Activated CD8-positive, alpha-beta memory T cell treated with anti-CD3 and anti-CD28 coated beads, Interleukin-2, amount 50 U/mL, for 24 hours (primary cell): Measurements from ENCODE around the gene PALLD.
A peak's percentile ranks its signal among the peaks of the same experiment; 100 is the strongest.
"Not testable (repeated sequence)": the region's sequence is repeated elsewhere in the genome, so short reads cannot be mapped to it uniquely, and the experiment has no call there.

Source experiments
- DNase-seq: peaks from one replicate; pipeline ENCODE4 v3.0.0-alpha.2; 2020; ENCODE audit errors: extremely low read depth

Gene PALLD

DNA sequence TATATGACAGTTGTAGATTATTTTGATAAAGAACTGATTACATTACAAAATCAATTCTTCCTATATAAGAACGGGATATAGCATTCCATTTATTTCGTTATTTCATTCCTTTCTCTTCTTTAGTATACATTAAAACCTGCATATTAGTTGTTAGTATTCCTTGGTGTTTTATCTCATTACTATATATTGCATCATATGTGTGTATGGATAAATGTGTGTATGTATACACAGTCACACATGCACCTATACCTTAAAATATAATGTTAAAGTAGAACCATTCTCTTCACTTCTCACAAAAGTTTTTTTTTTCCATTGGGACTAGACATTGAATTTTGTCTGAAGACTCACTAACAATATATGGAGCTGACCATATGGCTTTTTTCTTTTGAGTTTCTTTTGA lies 5.3 kb upstream of the PALLD start:
- DNase-seq: no peak

DNA sequence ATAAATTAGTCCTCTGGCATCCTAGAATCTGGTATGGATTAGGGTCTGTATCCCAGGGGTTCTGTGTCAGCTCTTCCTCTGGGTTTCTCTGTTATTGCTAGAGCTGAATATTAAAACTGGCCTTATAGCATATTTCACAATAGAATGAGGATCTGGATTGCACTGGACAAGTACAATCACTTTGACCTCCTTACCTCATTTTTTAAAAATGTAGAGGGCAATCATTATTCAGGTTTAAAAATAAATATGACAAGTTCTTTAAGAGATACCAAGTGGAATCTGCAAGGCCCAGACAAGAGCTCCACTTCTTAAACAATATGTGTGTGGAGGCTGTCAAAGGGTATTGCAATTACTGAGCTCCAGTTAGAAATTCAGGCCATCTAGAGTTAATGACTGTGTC lies 1.4 kb downstream of the PALLD start:
- no peak for DNase-seq

DNA sequence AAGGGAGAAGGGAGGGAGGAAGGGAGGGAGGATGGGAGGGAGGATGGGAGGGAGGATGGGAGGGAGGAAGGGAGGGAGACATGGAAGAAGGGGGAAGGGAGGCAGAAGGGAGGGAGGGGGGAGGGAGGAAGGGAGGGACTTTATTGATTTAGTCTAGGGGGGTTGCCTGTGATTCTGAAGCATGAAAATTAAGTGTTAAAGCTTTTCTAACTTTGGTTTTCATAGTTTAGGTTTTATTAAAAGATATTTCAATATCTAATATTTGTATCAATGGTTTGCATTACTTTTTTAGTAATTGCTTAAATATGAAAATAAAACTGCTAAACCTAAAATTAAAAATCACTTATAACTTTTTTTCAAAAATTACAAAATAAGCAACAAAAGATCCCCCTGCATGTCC lies 2.4 kb downstream of the PALLD start:
- no peak for DNase-seq

DNA sequence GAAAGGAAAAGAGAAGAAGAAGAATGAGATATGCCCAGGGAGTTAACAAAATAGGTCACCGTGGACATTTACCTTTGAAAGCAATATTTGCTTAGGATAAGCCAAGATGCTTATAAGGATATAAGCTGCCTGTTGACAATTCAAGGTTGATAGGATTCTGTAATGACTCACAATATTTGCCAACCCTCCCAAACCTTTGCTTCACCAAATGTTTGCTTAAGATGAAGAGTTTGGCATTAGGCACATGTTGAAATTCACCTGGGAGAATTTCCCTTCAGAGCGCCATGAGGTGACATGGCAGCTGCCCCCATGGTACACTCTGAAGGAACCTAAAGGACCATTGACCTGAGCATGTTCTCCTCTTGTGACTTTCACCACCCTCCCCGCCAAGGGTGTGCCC lies 4.6 kb downstream of the PALLD start:
- no peak for DNase-seq

DNA sequence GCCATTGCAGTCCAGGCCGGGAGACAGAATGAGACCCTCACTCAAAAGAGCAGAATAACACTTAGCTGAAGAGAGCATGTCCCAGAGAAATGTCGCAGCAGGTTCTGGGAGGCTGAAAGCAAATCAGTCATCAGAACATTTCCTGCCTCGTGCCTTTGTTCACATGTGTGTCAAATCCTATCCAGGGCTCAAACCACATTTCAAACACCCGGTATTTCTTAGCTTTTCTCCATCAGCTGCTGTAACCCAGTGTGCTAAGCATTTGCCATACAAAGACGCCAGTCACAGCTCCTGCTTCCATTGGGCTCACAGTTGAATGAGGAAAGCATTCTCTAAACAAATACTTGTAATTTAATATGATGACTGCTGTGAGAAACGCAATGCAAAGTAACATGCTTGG lies 6.0 kb downstream of the PALLD start:
- no peak for DNase-seq

DNA sequence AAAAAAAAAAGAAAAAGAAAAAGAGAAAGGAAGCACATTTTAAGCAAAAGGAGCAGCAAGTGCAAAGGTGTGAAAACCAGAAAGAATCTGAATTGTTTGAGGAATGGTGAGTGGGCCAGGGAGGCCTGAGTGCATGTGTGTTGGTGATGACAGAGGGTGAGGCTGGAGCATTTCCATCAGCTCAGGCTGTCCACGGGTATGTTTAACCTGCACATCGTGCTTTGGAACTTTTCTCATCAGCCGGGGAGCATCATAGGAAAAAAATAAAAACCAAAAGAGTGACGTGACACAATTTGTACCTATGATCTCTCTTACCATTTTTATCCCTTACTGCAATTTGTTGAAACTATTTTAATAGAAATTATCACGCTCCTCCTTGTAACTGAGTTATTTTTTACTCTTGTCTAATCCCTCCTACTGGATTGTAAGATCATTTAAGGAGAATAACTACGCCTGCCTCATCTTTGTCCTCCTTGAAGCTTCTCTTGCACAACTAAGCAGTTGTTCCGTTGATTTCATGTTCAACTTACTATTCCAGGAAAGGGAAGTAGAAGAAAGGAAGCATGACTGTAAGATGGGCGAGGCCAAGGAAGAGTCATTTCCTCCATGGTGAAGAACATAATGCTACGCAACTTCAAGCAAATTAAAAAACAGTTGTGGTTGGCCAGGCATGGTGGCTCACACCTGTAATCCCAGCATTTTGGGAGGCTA lies 7.0 kb downstream of the PALLD start:
- DNase-seq: no peak

DNA sequence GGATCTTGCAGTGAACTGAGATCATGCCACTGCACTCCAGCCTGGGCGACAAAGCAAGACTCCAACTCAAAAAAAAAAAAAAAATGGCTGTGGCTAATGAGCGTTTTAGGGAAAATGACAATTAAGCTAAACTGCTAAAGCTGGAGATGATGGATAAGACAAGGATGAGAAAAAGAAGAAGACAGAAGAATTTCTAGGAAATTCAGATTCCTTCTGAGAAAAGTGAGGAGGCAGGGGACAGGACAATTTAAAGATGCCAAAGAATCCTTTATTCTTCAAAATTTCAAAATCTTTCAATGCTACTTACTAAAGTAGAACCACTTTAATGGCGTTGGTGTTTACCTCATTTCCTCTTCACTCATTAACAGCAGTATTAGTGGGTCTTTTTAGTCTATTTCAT lies 7.7 kb downstream of the PALLD start:
- no peak for DNase-seq

DNA sequence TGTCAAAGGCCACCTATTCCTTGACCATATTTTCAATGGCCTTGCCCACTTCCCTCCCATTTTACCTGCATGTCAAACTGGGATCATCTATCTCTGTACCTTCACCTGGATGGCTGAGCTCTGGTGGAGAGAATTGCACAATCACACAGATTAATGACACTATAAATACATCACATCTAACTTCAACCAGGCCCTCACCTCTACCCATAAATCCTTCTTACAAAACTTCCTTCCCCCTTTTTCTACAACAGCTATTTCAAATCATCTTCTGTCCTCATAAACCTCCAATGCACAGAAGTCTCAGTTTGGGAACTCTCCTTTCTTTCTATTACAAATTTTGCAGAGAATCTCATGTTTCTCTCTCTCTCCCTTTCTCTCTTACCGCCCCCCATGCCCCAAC lies 9.2 kb downstream of the PALLD start:
- no peak for DNase-seq

DNA sequence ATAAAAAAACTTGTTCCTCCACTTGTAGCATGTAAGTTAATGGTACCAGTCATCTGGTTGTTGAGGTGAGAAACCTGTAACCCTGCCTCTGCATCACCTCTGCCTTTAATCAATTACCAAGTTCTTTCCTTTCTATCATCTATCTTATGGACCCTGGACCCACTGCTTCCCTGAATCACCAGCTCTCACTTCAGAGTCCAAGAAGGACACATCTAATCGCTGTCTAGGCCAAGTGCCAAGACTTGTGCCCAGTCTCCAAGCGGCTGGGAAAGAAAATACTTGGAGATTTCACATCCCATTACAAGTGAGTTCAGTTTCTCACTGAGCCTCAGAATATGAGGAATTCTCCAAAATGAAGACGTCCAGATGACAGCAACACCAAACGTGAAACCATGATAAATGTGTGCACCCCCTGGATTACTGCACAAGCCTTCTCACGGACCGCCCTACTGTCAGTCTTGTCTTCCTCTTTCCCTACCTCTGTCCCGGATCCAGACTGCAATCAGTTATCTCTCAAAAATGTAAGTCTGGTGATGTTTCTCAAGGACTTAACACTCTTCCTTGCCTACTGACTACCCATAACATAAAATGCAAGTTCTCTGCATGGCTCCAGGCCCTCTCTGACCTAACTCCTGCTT lies 10.4 kb downstream of the PALLD start:
- DNase-seq: no peak

DNA sequence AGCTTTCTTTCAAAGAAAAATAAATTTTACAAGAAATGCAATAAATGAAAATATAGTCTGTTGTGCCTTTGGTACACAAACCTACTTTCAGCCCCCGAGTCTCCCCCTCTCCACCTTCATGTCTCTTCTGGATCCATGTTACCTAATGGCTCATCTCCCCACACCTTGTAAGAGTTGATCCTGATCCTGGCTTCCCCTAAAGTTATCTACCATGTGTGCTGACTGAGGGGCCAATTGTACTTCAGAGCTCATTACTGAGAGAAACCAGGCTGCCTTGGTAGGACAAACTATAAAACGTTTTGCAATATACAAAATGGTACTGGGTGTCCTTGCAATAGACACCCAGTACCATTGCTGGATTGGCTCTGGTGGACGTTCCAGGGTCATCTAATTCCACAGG lies 11.8 kb downstream of the PALLD start:
- no peak for DNase-seq

DNA sequence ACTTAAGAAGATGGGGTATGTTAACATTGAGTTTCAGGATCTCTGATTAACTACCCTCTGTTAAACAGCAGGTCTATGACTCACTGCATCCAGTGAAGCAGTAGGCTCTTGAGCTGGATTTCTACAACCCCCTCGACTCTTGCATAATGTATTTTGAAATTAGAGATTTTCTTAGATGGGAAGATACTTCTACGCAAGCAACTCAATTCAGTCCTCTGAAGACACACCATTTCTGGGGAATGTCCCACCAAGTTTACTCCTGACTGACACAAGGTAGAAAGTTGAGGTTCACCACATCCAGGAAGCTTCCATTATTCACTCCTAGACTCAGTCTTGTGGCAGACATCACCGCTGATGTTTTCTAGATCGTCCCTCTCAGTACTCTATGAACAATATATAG lies 12.9 kb downstream of the PALLD start:
- DNase-seq: peak; percentile 12

DNA sequence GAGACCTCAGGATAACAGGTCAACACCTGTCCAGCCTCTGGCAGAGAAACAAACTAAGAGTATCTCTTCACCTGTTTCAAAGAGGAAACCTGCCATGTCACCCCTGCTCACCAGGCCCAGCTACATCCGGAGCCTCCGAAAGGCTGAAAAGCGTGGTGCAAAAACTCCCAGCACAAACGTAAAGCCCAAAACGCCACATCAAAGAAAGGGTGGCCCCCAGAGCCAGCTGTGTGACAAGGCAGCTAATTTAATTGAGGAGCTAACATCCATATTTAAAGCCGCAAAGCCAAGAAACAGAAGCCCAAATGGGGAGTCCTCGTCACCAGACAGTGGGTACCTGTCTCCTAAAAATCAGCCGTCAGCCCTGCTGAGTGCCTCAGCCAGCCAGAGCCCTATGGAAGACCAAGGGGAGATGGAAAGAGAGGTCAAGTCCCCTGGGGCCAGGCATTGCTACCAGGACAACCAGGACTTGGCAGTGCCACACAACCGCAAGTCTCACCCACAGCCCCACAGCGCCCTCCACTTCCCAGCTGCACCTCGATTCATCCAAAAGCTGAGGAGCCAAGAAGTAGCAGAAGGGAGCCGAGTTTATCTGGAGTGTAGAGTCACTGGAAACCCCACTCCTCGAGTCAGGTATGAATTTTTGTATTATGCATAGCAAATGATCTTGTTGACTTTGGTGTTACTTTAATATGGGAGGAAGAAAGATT lies 15.1 kb downstream of the PALLD start:
- DNase-seq: no peak

DNA sequence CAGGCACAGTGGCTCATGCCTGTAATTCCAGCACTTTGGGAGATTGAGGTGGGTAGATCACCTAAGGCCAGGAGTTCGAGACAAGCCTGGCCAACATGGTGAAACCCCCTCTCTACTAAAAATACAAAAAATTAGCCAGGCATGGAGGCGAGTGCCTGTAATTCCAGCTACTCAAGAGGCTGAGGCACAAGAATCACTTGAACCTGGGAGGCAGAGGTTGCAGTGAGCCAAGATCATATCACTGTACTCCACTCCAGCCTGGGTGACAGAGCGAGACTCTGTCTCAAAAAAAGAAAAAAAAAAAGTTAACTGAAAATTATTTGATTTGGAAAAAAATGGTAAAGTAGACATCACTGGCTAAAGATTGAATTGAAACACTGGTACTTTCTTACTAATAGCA lies 17.0 kb downstream of the PALLD start:
- DNase-seq: not testable (repeated sequence)

DNA sequence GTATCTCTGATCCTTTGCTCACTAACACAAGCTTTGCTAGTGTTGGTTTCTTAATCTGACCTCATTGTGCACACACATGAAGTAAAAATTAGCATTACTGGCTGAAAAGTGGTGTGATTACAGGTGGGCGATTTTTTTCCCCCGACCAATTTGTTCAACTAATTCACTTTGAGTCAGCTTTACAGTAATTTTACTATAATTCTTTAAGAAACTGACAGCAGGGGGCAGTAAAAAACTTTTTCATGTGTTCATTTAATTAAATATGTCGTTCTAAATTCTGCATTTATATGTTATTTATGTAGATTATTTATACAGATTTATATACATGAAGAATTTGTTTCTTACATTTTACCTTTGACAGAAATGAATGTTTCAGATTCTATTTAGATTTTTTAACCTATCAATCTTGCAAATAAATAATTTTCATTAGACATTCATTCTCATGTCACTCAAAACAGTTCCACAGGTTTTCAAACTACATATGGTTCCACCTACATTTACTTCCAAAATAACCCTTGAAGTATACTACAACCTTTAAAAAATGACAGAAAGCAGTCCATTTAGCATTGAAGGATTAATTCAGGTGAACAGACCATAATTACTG lies 17.5 kb downstream of the PALLD start:
- no peak for DNase-seq

DNA sequence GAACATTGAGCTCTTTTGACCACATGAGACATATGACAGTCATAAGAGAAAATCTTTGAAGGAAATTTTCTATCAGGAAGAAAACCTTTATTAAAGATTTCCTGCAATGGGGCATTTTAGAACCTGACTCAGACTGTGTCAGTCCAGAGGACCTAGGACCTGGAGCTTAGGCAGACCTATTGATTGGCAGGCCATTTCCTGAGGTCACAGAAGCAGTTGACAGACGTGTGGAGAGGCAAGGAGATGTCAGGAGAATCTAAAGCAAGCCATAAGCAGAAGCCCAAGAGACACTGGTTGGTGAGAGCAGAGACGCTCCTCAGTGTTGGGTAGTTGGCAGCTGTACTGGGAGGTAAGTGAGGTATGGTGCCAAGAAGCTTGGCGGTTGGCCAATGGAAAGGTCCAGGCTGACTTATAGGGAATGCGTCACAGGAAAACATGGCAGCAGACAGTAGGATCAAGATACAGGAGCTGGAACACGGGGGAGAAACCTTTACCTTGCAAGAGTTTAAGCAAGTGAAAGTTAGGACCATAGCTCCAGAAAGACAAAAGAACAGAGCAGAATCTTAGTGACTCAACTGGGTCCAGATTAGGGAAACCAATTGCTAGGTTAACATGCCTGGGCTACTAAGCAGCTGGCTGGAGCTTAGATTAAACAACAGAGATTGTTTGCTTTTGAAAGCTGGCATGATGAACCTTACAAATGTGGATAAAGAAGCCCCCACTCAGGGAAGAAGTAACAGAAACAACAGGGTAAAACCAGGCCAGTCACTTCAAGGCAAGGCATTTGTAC lies 18.6 kb downstream of the PALLD start:
- DNase-seq: no peak

DNA sequence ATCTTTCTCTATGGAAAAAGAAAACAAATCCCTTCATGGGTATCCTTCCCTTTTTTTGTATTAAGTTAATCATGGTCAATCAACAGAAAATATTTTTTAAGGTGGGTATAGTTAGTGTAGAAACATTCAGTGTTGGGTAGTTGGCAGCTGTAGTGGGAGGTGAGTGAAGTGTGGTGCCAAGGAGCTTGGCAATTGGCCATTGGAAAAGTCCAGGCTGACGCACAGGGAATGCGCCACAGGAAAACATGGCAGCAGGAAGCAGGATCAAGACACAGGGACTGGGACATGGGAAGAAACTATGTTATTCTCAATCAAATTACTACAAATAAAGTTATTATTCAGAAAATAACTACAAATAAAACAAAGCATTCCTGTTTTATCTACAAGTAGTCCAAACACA lies 20.0 kb downstream of the PALLD start:
- no peak for DNase-seq

DNA sequence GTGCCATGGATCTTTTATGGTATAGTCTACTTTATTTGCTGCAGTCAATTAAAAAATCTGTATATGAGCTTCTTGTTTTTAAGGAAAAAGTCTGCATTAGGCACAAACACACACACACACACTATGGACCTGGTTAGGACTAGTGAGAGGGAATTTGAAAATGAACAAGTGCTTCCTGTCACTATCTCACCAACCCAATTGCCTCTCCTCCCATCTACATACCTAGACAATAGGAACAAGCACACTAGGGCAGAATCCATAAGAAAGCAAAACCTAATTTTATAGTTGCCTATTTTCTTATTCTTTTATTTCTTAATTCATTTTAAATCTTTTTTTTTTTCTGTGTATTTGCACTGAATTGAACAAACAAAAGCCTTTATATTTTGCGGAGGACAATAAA lies 22.7 kb downstream of the PALLD start:
- DNase-seq: no peak

DNA sequence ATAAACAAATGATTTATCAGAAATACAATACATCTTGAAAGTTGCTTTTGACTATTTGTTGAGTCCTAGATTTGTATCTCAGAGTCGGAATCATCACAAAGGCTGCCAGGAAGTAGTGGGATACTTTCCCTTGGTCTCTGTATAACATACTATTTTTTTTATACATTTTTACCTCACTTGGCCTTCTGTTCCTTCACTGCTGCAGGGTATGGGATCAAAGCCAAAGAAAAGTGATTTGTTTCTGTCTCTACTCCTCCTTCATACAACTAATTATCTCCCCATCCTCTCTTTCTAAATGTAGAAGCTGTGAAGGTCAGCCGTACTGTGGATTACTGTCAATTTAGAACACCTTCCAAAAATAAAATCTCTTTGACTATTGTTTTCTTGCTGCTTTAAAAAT lies 24.9 kb downstream of the PALLD start:
- no peak for DNase-seq

DNA sequence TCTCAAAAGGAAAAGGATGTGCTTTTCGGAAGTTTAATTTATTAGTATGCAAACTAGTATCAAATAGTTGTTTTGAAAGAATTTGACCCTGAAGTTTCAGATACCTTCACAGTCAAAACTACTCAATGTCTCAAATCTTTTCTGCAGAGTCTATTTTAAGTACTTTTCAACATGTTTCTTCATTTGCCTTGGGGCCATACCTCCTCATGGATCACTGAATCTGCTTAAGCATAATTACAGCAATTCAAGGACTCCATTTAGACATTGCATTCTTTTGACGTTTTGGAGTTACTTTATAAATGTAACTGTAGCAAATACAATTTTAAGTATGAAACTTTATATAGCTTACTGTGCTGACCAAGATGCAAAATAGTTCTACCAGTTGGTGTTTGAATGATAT lies 25.5 kb downstream of the PALLD start:
- no peak for DNase-seq

DNA sequence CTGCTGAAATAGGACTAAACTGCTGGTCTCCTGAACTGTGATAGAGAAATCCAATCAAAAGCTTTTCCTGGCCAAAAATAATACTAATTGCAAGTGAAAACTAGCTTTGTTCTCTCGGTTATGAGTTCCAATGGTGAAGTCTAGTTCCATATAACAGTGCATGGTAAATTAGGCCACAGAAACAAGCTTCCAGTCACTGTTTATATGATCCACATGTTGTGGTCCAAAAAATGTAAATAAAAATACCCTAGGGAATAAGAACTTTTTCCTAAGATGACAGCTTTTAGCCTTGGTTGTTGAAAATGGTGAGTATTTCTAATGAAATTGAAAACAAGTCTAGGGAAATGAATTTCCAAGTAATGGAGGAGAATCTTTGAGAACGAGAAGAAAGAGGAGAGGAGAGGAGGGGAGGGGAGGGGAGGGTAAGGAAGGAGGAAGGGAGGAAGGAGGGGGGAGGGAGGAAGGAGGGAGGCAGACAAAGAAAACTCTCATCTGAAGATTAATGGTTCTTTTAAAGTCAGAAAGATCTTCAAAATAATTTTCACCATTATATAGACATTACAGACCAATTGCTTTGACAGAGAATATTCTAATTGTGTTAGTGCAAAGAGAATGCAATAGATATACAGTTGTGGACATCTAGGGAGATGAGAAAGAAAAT lies 26.1 kb downstream of the PALLD start:
- DNase-seq: no peak

DNA sequence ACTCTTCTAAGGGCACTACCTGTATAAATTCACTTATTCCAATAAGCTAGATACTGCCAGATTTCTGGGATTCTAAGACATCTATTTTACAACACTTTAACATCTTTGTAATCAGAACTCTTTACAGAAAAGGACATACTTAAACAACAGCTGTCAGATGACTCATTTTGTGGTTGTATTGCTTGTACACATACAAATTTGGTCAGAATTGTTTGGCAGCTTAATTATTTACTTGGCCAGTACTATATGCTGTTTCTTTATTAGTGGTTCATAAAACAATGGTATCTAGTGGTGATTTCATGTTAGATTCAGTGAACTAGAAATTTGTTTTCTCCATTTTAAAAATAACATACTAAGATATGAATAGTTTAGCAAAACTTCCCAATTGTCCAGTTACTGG lies 27.2 kb downstream of the PALLD start:
- DNase-seq: no peak

DNA sequence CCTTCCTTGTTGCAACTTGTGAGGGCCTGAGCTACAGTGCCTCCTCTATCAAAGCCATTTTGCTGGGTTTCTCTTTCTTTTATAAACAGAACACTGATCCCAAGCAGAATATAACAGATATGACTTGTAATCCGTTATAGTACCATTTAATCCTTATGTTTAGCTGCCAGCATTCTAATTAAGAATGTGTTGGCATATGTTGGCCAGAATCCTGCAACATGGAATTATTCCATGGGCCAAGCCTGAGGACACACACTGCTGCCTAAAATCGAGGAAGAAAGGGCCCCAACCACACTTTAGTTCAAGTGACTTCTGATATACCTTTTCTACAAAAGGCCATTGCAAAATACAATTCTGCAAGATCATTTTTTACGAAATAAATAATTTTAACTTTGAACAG lies 28.0 kb downstream of the PALLD start:
- no peak for DNase-seq
